SK-N-SH (cell line): ENCODE measurements around the gene COPS9. TPM values are rescaled to one million over a fixed set of nuclear protein-coding genes. Genes with fewer than 3 reads are reported as not detected.

Source experiments
- CTCF ChIA-PET: fragments of 300-600, 350-600 bp; formaldehyde crosslinking; extraction: SDS; loops from one replicate; lab custom pipeline; 2021; lab: Yijun Ruan, JAX
- POLR2A ChIA-PET: fragments of 350-600 bp; sonication (Branson Sonifier 250); formaldehyde crosslinking; extraction: SDS; loops from one replicate; lab custom pipeline; 2020; ENCODE audit warnings: antibody characterized with exemption, inconsistent platforms; lab: Yijun Ruan, JAX
- DNase-seq: peaks from one replicate; pipeline ENCODE4 v3.0.0; 2012
- H2AFZ ChIP-seq: fragments of 200-600 bp; sonication (generic); 2 replicates; pipeline ENCODE4 v1.8.1; 2016; ENCODE audit warnings: antibody characterized with exemption, mild to moderate bottlenecking, low read depth
- H3F3A ChIP-seq: fragments of 200-600 bp; sonication (generic); replicated peaks from 2 replicates; pipeline ENCODE3; 2016; ENCODE audit warnings: antibody characterized with exemption, mild to moderate bottlenecking; ENCODE audit not compliant: insufficient read depth
- H3K27ac ChIP-seq, 2 experiments: fragments of 200-500 bp in 1 of 2; fragments of 200-600 bp in 1 of 2; sonication (Bioruptor generic) in 1 of 2; sonication (generic), shearing (Covaris generic) in 1 of 2; 2 replicates each; pipeline versions ENCODE4 v1.5.1 to v1.6.1; 2014 to 2016; ENCODE audit warnings: low read depth in 2 of 2, inconsistent platforms in 1 of 2, low read length in 1 of 2, mild to moderate bottlenecking in 1 of 2, mixed read lengths in 1 of 2
- H3K27me3 ChIP-seq: fragments of 200-600 bp; sonication (generic), shearing (Covaris generic); 2 replicates; pipeline ENCODE4 v1.6.1; 2016; ENCODE audit warnings: mixed run types; ENCODE audit not compliant: insufficient read depth
- H3K36me3 ChIP-seq, 2 experiments: fragments of 200-500 bp in 1 of 2; fragments of 200-600 bp in 1 of 2; sonication (Bioruptor generic) in 1 of 2; sonication (generic) in 1 of 2; replicated peaks in 1 of 2; 2 replicates each; pipeline versions ENCODE3 to v1.5.1; 2014 to 2016; ENCODE audit warnings: low read length in 1 of 2, mild to moderate bottlenecking in 1 of 2; ENCODE audit not compliant: insufficient read depth in 2 of 2, control insufficient read depth in 1 of 2
- H3K4me1 ChIP-seq, 2 experiments: fragments of 200-500 bp in 1 of 2; fragments of 200-600 bp in 1 of 2; sonication (Bioruptor generic) in 1 of 2; sonication (generic), shearing (Covaris generic) in 1 of 2; 2 replicates each; pipeline versions ENCODE4 v1.5.1 to v1.6.1; 2014 to 2016; ENCODE audit warnings: low read depth in 1 of 2, low read length in 1 of 2, mixed run types in 1 of 2; ENCODE audit not compliant: insufficient read depth in 2 of 2, control insufficient read depth in 1 of 2
- H3K4me2 ChIP-seq: fragments of 200-600 bp; sonication (generic), shearing (Covaris generic); 2 replicates; pipeline ENCODE4 v1.6.1; 2017; ENCODE audit warnings: mixed run types
- H3K4me3 ChIP-seq, 2 experiments: fragments of 200-500 bp in 1 of 2; fragments of 200-600 bp in 1 of 2; sonication (Bioruptor generic) in 1 of 2; sonication (generic), shearing (Covaris generic) in 1 of 2; 2 replicates each; pipeline versions ENCODE4 v1.5.1 to v1.8.1; 2014 to 2016; ENCODE audit warnings: low read depth in 2 of 2, inconsistent platforms in 1 of 2, low read length in 1 of 2, mild to moderate bottlenecking in 1 of 2, mixed read lengths in 1 of 2, moderate library complexity in 1 of 2
- H3K79me2 ChIP-seq: fragments of 200-600 bp; sonication (generic); 2 replicates; pipeline ENCODE4 v1.8.1; 2017; ENCODE audit warnings: mild to moderate bottlenecking; ENCODE audit not compliant: insufficient read depth
- H3K9ac ChIP-seq: fragments of 200-600 bp; sonication (generic); 2 replicates; pipeline ENCODE4 v1.6.1; 2017; ENCODE audit warnings: mixed run types
- H3K9me2 ChIP-seq: fragments of 200-600 bp; sonication (generic); 2 replicates; pipeline ENCODE4 v1.6.1; 2017; ENCODE audit warnings: mixed run types
- H3K9me3 ChIP-seq: fragments of 200-600 bp; sonication (generic); 2 replicates; pipeline ENCODE4 v1.6.1; 2017; ENCODE audit warnings: mixed run types, mild to moderate bottlenecking, moderate library complexity
- H4K20me1 ChIP-seq: fragments of 200-600 bp; sonication (generic); 2 replicates; pipeline ENCODE4 v1.6.1; 2017; ENCODE audit warnings: mild to moderate bottlenecking, mixed run types; ENCODE audit not compliant: insufficient read depth
- CHD2 ChIP-seq: fragments of 150-350 bp; IDR thresholded peaks from 2 replicates; pipeline ENCODE4 v1.6.1; 2018; ENCODE audit warnings: low read length; ENCODE audit not compliant: partially characterized antibody
- ELF1 ChIP-seq: IDR thresholded peaks from 2 replicates; pipeline ENCODE4 v1.4.0; 2012
- EP300 ChIP-seq, 2 experiments: IDR thresholded peaks; 2 replicates each; pipeline versions ENCODE4 v1.4.0 to v1.6.1; 2012; ENCODE audit warnings: borderline replicate concordance in 1 of 2, low read depth in 1 of 2, low read length in 1 of 2
- EZH2phosphoT487 ChIP-seq: fragments of 200-600 bp; sonication (generic); IDR thresholded peaks from 2 replicates; pipeline ENCODE4 v1.6.1; 2017; ENCODE audit warnings: low read depth, mixed run types, mild to moderate bottlenecking, antibody characterized with exemption, moderate library complexity, borderline replicate concordance
- FOSL2 ChIP-seq: IDR thresholded peaks from 2 replicates; pipeline ENCODE4 v1.4.0; 2012; ENCODE audit warnings: low read depth, mild to moderate bottlenecking, moderate library complexity, borderline replicate concordance
- FOXM1 ChIP-seq: IDR thresholded peaks from 2 replicates; pipeline ENCODE4 v1.4.0; 2012; ENCODE audit warnings: low read depth, mild to moderate bottlenecking
- GABPA ChIP-seq: IDR thresholded peaks from 2 replicates; pipeline ENCODE4 v1.4.0; 2012; ENCODE audit warnings: low read depth, mild to moderate bottlenecking
- IRF3 ChIP-seq: fragments of 150-350 bp; IDR thresholded peaks from 2 replicates; pipeline ENCODE4 v1.6.1; 2016; ENCODE audit warnings: mild to moderate bottlenecking, low read depth, low read length
- JUND ChIP-seq: IDR thresholded peaks from 2 replicates; pipeline ENCODE4 v1.4.0; 2012
- MAX ChIP-seq: IDR thresholded peaks from 2 replicates; pipeline ENCODE4 v1.4.0; 2012; ENCODE audit warnings: low read depth
- MEF2A ChIP-seq: IDR thresholded peaks from 2 replicates; pipeline ENCODE4 v1.4.0; 2012; ENCODE audit warnings: low read depth, borderline replicate concordance
- MXI1 ChIP-seq: IDR thresholded peaks from 2 replicates; pipeline ENCODE4 v1.6.1; 2012; ENCODE audit warnings: mild to moderate bottlenecking, low read depth, low read length, improper control_type of control experiment
- NFIC ChIP-seq: IDR thresholded peaks from 2 replicates; pipeline ENCODE4 v1.4.0; 2012; ENCODE audit warnings: borderline replicate concordance
- NRF1 ChIP-seq: IDR thresholded peaks from 2 replicates; pipeline ENCODE4 v1.6.1; 2012; ENCODE audit warnings: low read depth, mild to moderate bottlenecking, low read length
- PBX3 ChIP-seq: IDR thresholded peaks from 2 replicates; pipeline ENCODE4; 2012
- POLR2AphosphoS5 ChIP-seq: IDR thresholded peaks from 2 replicates; pipeline ENCODE4 v1.6.1; 2012; ENCODE audit warnings: low read depth, low read length
- RAD21 ChIP-seq: IDR thresholded peaks from 2 replicates; pipeline ENCODE4 v1.6.1; 2012; ENCODE audit warnings: mild to moderate bottlenecking, low read length
- SIN3A ChIP-seq: IDR thresholded peaks from 2 replicates; pipeline ENCODE4 v1.6.1; 2012; ENCODE audit warnings: low read depth, mild to moderate bottlenecking, low read length, moderate library complexity, borderline replicate concordance
- SMC3 ChIP-seq: IDR thresholded peaks from 2 replicates; pipeline ENCODE4 v1.6.1; 2012; ENCODE audit warnings: low read depth, low read length, improper control_type of control experiment
- TCF12 ChIP-seq: IDR thresholded peaks from 2 replicates; pipeline ENCODE4 v1.4.0; 2012
- TEAD4 ChIP-seq: IDR thresholded peaks from 2 replicates; pipeline ENCODE4 v1.4.0; 2012; ENCODE audit warnings: mild to moderate bottlenecking, borderline replicate concordance; ENCODE audit not compliant: insufficient read depth
- USF2 ChIP-seq: fragments of 150-350 bp; IDR thresholded peaks from 2 replicates; pipeline ENCODE4 v1.6.1; 2017; ENCODE audit warnings: antibody characterized with exemption, low read length, low read depth, borderline replicate concordance
- ZBTB33 ChIP-seq: IDR thresholded peaks from 2 replicates; pipeline ENCODE4 v1.4.0; 2012; ENCODE audit warnings: low read depth, borderline replicate concordance
- WGBS: methylation state at CpG from one replicate; pipeline ENCODE4 v1.1.6; 2017; ENCODE audit warnings: low lambda C conversion rate; 5-methylcytosine and 5-hydroxymethylcytosine counted together
- polyA plus RNA-seq, 3 experiments: library from polyadenylated mRNA; depleted of rRNA; stranded (reverse); fragments of >200 nt; gene quantifications; 2 replicates each; pipeline ENCODE4 v1.2.3, GENCODE V29; 2012

The COPS9 gene
- polyA plus RNA-seq, 1 of the 3 experiments (the other 2 are of a cell fraction) = 717 TPM

- Histone ChIP-seq H3K27ac (no peak overlapping the region), H3F3A (no peaks in the 10 kb centered on the region), H3K36me3 (no peaks in the 10 kb centered on the region), H3K4me1 (no peaks in the 10 kb centered on the region), H2AFZ (no peak overlapping the region), H3K4me3 (no peak overlapping the region), H4K20me1 (no peaks in the 10 kb centered on the region), H3K9me2 (no peaks in the 10 kb centered on the region), H3K4me2 (no peak overlapping the region), H3K27me3 (no peaks in the 10 kb centered on the region; the same call in 1 of the 2 replicates), H3K9ac (no peak overlapping the region), H3K79me2 (no peaks in the 10 kb centered on the region), H3K9me3 (no peaks in the 10 kb centered on the region)
- POLR2A ChIA-PET = no interaction called here
- WGBS = 8% methylated on average over 5 of the region's 5 CpGs
- CTCF ChIA-PET = interaction anchor here (2.9 kb wide), 1 partner anchor 54 kb away, joined by 10 read pairs; no protein-coding TSS in a partner anchor
- TF ChIP-seq FOSL2 = no peak
- TF ChIP-seq MEF2A = no peak
- TF ChIP-seq NRF1 = no peak
- no peak for TF ChIP-seq MXI1
- TF ChIP-seq PBX3 = no peak
- no peak for TF ChIP-seq POLR2AphosphoS5
- no peak for TF ChIP-seq JUND
- TF ChIP-seq RAD21 = no peak
- TF ChIP-seq FOXM1 = no peak
- no peak for TF ChIP-seq USF2
- no peak for TF ChIP-seq CHD2
- DNase-seq = no peak
Measured at GRCh38 chr2:240089306-240089705, 46.8 kb downstream of the COPS9 start.

- no peaks in the 10 kb centered on the region for H3F3A ChIP-seq
- H3K36me3 ChIP-seq = no peaks in the 10 kb centered on the region
- H2AFZ ChIP-seq = no peak overlapping the region
- no peaks in the 10 kb centered on the region for H3K9me2 ChIP-seq
- H3K27ac ChIP-seq = no peak overlapping the region
- POLR2A ChIA-PET = no interaction called here
- no peak overlapping the region for H3K4me3 ChIP-seq
- no peaks in the 10 kb centered on the region for H3K27me3 ChIP-seq
- H3K9me3 ChIP-seq = no peaks in the 10 kb centered on the region
- H3K79me2 ChIP-seq = no peaks in the 10 kb centered on the region
- no peaks in the 10 kb centered on the region for H4K20me1 ChIP-seq
- no peak overlapping the region for H3K9ac ChIP-seq
- H3K4me2 ChIP-seq = no peak overlapping the region
- no peak for DNase-seq
- no peaks in the 10 kb centered on the region for H3K4me1 ChIP-seq
- TF ChIP-seq IRF3 (no peak), EP300 (IDR thresholded peaks at IDR 0.05; ENCODE audit: borderline replicate concordance in 1 of 2, low read depth in 1 of 2, low read length in 1 of 2) (no peak), EZH2phosphoT487 (no peak), JUND (no peak), FOXM1 (no peak), ELF1 (no peak), NFIC (no peak), TEAD4 (no peak), ZBTB33 (no peak), SMC3 (no peak), SIN3A (no peak), MAX (no peak), TCF12 (no peak), NRF1 (no peak), MEF2A (no peak), CHD2 (no peak), MXI1 (no peak), GABPA (no peak)
- CTCF ChIA-PET = interaction anchor here (2.9 kb wide), 1 partner anchor 57 kb away, joined by 10 read pairs; no protein-coding TSS in a partner anchor
Measured at GRCh38 chr2:240086563-240086962, 49.5 kb downstream of the COPS9 start.
